Hair follicular keratinocyte (primary cell): Measurements from ENCODE around the gene CBLC. TPM values are rescaled to one million over a fixed set of nuclear protein-coding genes. Genes with fewer than 3 reads are reported as not detected.

Experiments
- total RNA-seq: library from RNA; depleted of rRNA; stranded (reverse); fragments of >200 nt; gene quantifications from 2 replicates; pipeline ENCODE4 v1.2.3, GENCODE V29; 2015

CBLC gene
- 119 and 129 TPM in 2 replicates for total RNA-seq

GRCh38 chr19:44777715-44778347 is at the start of gene CBLC:
CBLC (plus strand) TSS chr19:44777890; CDS start chr19:44777932, 42 bp downstream.

GRCh38 chr19:44748426-44749254 is 29.1 kb upstream of the CBLC start, which contains the start of gene BCL3:
BCL3 (plus strand) TSS chr19:44748708; CDS start chr19:44748791, 83 bp downstream.

GRCh38 chr19:44808463-44809371 is 31.0 kb downstream of the CBLC start, which contains the start of gene BCAM:
BCAM (plus strand) TSS chr19:44809103; CDS start chr19:44809125, 22 bp downstream.

GRCh38 chr19:44845612-44846454 is 68.1 kb downstream of the CBLC start, which contains the start of gene NECTIN2:
NECTIN2 (plus strand) TSS chr19:44846297; CDS start chr19:44846526, 229 bp downstream.

Other genes starting within 250 kb of the CBLC start
- gene CEACAM20, start 248.2 kb upstream of the CBLC start, total RNA-seq, result not detected in 2 replicates
- not detected in 2 replicates for gene IGSF23, start 164.3 kb upstream of the CBLC start, total RNA-seq
- gene PVR, start 134.0 kb upstream of the CBLC start, total RNA-seq, result 77.2 and 93.9 TPM in 2 replicates
- gene CEACAM19, start 106.4 kb upstream of the CBLC start, total RNA-seq, result 0.38 and 2.5 TPM in 2 replicates
- not detected in 2 replicates for gene CEACAM16, start 78.7 kb upstream of the CBLC start, total RNA-seq
- 13.7 and 14.0 TPM in 2 replicates for gene BCL3, start 29.2 kb upstream of the CBLC start, total RNA-seq
- gene BCAM, start 31.2 kb downstream of the CBLC start, total RNA-seq, result 35.2 and 40.1 TPM in 2 replicates
- 73.2 and 81.6 TPM in 2 replicates for gene NECTIN2, start 68.4 kb downstream of the CBLC start, total RNA-seq
- 68.0 and 175 TPM in 2 replicates for gene TOMM40, start 113.4 kb downstream of the CBLC start, total RNA-seq
- gene APOE, start 127.9 kb downstream of the CBLC start, total RNA-seq, result 74.5 and 195 TPM in 2 replicates
- gene APOC1, start 136.7 kb downstream of the CBLC start, total RNA-seq, result 3.8 and 18.1 TPM in 2 replicates
- not detected in 2 replicates for gene APOC4, start 164.3 kb downstream of the CBLC start, total RNA-seq
- not detected in 2 replicates for gene APOC2, start 168.2 kb downstream of the CBLC start, total RNA-seq
- 34.9 and 42.5 TPM in 2 replicates for gene CLPTM1, start 177.5 kb downstream of the CBLC start, total RNA-seq
- gene RELB, start 223.6 kb downstream of the CBLC start, total RNA-seq, result 20.6 and 35.7 TPM in 2 replicates